ENCODE measurements around the gene C1GALT1. TPM values are rescaled to one million over a fixed set of nuclear protein-coding genes. Genes with fewer than 3 reads are reported as not detected.

Gene C1GALT1
- total RNA-seq, 4 donors from 2014 or later: 6.8 to 37.6 (median 16.3) TPM

DNA sequence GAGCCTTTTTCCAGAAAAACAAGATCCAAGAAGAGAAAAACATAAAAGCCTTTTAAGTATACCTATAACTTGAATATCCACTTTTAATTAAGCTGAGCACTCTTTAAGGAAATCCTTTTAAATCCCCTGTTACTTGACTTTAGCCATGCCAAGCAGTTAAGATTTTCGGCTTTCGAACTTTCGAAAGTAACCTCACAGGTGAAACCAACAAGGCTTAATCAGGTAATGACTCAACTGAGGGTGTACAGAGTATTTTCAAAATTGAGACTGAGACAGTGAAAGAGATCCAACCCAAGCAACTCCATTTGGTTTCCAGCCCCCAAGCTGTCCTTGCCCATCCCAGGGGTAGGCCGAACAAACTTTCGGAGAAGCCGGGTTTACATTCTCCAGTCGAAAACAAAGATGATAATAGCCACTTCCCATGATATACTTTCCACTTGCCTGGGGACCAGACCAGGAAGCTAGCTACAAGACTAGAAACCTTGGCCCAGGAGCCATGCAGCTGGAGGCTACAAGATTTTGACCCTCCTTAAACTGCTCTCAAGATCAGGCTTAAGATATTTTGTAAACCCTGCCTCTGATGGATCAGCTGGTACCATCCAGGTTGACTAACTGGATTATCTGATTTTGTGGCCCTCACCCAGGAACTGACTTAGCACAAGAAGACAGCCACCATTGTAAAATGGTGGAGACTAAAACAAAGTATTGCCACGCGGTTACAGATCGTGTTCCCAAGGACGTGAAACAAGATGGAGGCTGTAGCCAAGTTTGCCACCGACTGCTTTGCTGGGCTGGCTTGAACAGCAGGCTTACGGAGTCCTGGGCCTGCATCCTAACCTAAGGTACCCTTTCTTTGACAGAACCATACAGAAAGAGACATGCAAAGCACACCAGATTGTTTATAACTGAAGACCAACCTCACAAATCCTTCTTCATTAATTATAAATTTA, 32.3 kb downstream of the C1GALT1 start:
- DNase-seq: no peak

DNA sequence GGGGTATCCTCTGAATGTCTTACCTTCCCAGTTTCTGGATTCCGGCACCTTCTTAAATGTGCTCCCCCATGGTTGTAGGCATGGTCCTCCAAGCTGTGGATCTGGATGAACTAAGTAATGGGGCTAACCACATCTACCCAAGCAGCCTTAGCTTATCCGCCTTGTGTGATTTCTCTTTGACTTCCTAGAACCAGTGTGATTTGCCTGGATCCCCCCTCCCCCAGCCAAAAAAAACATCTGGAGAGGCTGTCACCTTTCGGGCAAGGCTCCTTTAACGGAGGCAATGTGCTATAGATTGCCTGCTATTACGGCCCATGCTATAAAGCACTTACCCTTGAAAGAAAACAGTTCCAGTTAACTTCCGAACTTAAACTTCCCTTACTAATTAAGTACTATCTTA, 33.9 kb downstream of the C1GALT1 start:
- peaks cover 0 to 5% (median 0%) of the 10 kb centered on the region in 4 donors for H3K36me3 ChIP-seq
- DNase-seq: no peak
- 82 to 90% methylated on average over 3 to 6 of the region's 6 CpGs for WGBS, 2 donors (ENCODE audit: low coverage in 1 of 2)
- no peak overlapping the region for H3K27ac ChIP-seq
- H3K4me1 ChIP-seq: no peaks in the 10 kb centered on the region
- H3K27me3 ChIP-seq: no peaks in the 10 kb centered on the region
- no peak overlapping the region for H3K4me3 ChIP-seq
- intact Hi-C loops (cut with DNase I; ENCODE audit: low total_unique reads): no loop called here
- in situ Hi-C loops (cut with MboI; ENCODE audit: low pct_ligation_motif_present in 1 of 4, low pct_unique_long_range_greater_than_20kb in 1 of 4, low sequenced_read_pairs in 3 of 4): no loop called here
- H3K9me3 ChIP-seq: no peaks in the 10 kb centered on the region
- TF ChIP-seq POLR2A (IDR thresholded peaks at IDR 0.05) (no peak), POLR2AphosphoS5 (IDR thresholded peaks at IDR 0.05) (no peak)

More for the DNA sequence above, 32.3 kb downstream of the C1GALT1 start:
- Histone ChIP-seq H3K4me3 (no peak overlapping the region), H3K27ac (no peak overlapping the region), H3K27me3 (no peaks in the 10 kb centered on the region), H3K4me1 (no peaks in the 10 kb centered on the region), H3K9me3 (no peaks in the 10 kb centered on the region), H3K36me3 (peaks cover 0 to 5% (median 0%) of the 10 kb centered on the region in 4 donors)
- 90 to 92% methylated on average over 9 to 13 of the region's 13 CpGs for WGBS, 2 donors (ENCODE audit: low coverage in 1 of 2)
- intact Hi-C loops (cut with DNase I; ENCODE audit: low total_unique reads) (no loop called here), in situ Hi-C loops (cut with MboI; ENCODE audit: low pct_ligation_motif_present in 1 of 4, low pct_unique_long_range_greater_than_20kb in 1 of 4, low sequenced_read_pairs in 3 of 4) (no loop called here)
- TF ChIP-seq POLR2AphosphoS5 (IDR thresholded peaks at IDR 0.05) (no peak), POLR2A (IDR thresholded peaks at IDR 0.05) (no peak), EP300 (IDR thresholded peaks at IDR 0.05; ENCODE audit: low read depth) (no peak)
- TF ChIP-seq, protein P1, sequence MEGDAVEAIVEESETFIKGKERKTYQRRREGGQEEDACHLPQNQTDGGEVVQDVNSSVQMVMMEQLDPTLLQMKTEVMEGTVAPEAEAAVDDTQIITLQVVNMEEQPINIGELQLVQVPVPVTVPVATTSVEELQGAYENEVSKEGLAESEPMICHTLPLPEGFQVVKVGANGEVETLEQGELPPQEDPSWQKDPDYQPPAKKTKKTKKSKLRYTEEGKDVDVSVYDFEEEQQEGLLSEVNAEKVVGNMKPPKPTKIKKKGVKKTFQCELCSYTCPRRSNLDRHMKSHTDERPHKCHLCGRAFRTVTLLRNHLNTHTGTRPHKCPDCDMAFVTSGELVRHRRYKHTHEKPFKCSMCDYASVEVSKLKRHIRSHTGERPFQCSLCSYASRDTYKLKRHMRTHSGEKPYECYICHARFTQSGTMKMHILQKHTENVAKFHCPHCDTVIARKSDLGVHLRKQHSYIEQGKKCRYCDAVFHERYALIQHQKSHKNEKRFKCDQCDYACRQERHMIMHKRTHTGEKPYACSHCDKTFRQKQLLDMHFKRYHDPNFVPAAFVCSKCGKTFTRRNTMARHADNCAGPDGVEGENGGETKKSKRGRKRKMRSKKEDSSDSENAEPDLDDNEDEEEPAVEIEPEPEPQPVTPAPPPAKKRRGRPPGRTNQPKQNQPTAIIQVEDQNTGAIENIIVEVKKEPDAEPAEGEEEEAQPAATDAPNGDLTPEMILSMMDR (IDR thresholded peaks at IDR 0.05): no peak

DNA sequence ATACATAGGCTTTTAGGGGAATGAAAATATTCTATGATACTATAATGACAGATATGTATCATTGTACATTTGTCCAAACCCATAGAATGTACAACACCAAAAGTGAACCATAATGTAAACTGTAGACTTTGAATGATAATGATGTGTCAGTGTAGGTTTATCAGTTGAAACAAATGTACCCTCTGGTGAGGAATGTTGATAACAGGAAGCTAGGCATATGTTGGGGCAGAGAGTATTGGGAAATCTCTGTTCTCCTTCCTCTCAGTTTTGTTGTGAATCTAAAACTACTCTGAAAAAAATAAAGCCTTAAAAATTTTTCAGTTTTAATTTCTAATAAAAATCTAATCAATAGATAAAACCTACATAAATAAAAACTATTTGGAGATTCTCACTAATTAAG, 36.9 kb downstream of the C1GALT1 start:
- Histone ChIP-seq H3K36me3 (peaks cover 0 to 5% (median 0%) of the 10 kb centered on the region in 4 donors), H3K27ac (no peak overlapping the region), H3K4me3 (no peak overlapping the region), H3K4me1 (no peaks in the 10 kb centered on the region), H3K27me3 (no peaks in the 10 kb centered on the region), H3K9me3 (no peaks in the 10 kb centered on the region)
- TF ChIP-seq EP300 (IDR thresholded peaks at IDR 0.05; ENCODE audit: low read depth): no peak
- TF ChIP-seq, protein P1 (IDR thresholded peaks at IDR 0.05): no peak
- no peak for TF ChIP-seq POLR2A (IDR thresholded peaks at IDR 0.05)
- no peak for TF ChIP-seq POLR2AphosphoS5 (IDR thresholded peaks at IDR 0.05)
- in situ Hi-C loops (cut with MboI; ENCODE audit: low pct_ligation_motif_present in 1 of 4, low pct_unique_long_range_greater_than_20kb in 1 of 4, low sequenced_read_pairs in 3 of 4) (no loop called here), intact Hi-C loops (cut with DNase I; ENCODE audit: low total_unique reads) (no loop called here)
- DNase-seq: no peak

DNA sequence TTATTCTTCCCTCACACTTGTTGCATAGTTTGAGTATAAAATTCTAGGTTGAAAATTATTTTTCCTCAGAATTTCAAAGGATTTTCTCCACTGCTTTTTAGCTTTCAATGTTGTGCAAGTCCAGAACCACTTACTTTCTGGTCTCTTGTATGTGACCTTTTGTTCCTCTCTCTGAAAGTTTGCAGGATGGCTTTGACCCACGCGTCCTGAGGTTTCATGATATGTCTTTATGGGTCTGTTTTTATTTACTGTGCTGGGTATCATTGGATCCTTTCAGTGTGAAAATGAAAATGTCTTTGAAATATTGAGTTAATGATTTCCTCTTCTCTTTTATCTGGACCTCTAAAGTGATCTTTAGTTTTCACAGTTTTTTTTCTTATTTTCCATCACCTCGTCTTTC, 38.5 kb downstream of the C1GALT1 start:
- H3K27me3 ChIP-seq: no peaks in the 10 kb centered on the region
- in situ Hi-C loops (cut with MboI; ENCODE audit: low pct_ligation_motif_present in 1 of 4, low pct_unique_long_range_greater_than_20kb in 1 of 4, low sequenced_read_pairs in 3 of 4): no loop called here
- no peaks in the 10 kb centered on the region for H3K9me3 ChIP-seq
- no peak overlapping the region for H3K4me3 ChIP-seq
- TF ChIP-seq EP300 (IDR thresholded peaks at IDR 0.05; ENCODE audit: low read depth) (no peak), POLR2AphosphoS5 (IDR thresholded peaks at IDR 0.05) (no peak), POLR2A (IDR thresholded peaks at IDR 0.05) (no peak)
- TF ChIP-seq, protein P1 (IDR thresholded peaks at IDR 0.05): no peak
- H3K36me3 ChIP-seq: peaks cover 0 to 8% (median 0%) of the 10 kb centered on the region in 4 donors
- intact Hi-C loops (cut with DNase I; ENCODE audit: low total_unique reads): no loop called here
- no peak overlapping the region for H3K27ac ChIP-seq
- no peak for DNase-seq
- H3K4me1 ChIP-seq: no peaks in the 10 kb centered on the region
- WGBS, 2 donors (ENCODE audit: low coverage in 1 of 2): 57 to 87% methylated on average over 1 to 3 of the region's 3 CpGs
